SK-N-SH (cell line): ENCODE measurements around the gene FLT4.

Experiments used
- CTCF ChIP-seq: fragments of 200-600 bp; sonication (generic); IDR thresholded peaks from 2 replicates; pipeline ENCODE4 v1.6.1; 2017; ENCODE audit warnings: antibody characterized with exemption, mild to moderate bottlenecking, moderate library complexity
- ELF1 ChIP-seq: IDR thresholded peaks from 2 replicates; pipeline ENCODE4 v1.4.0; 2012
- EP300 ChIP-seq, 2 experiments: IDR thresholded peaks; 2 replicates each; pipeline versions ENCODE4 v1.4.0 to v1.6.1; 2012; ENCODE audit warnings: borderline replicate concordance in 1 of 2, low read depth in 1 of 2, low read length in 1 of 2
- EZH2phosphoT487 ChIP-seq: fragments of 200-600 bp; sonication (generic); IDR thresholded peaks from 2 replicates; pipeline ENCODE4 v1.6.1; 2017; ENCODE audit warnings: low read depth, mixed run types, mild to moderate bottlenecking, antibody characterized with exemption, moderate library complexity, borderline replicate concordance
- MAX ChIP-seq: IDR thresholded peaks from 2 replicates; pipeline ENCODE4 v1.4.0; 2012; ENCODE audit warnings: low read depth
- MEF2A ChIP-seq: IDR thresholded peaks from 2 replicates; pipeline ENCODE4 v1.4.0; 2012; ENCODE audit warnings: low read depth, borderline replicate concordance
- SIN3A ChIP-seq: IDR thresholded peaks from 2 replicates; pipeline ENCODE4 v1.6.1; 2012; ENCODE audit warnings: low read depth, mild to moderate bottlenecking, low read length, moderate library complexity, borderline replicate concordance
- TCF12 ChIP-seq: IDR thresholded peaks from 2 replicates; pipeline ENCODE4 v1.4.0; 2012
- USF1 ChIP-seq: IDR thresholded peaks from 2 replicates; pipeline ENCODE4 v1.4.0; 2012; ENCODE audit warnings: low read depth, borderline replicate concordance
- YY1 ChIP-seq: IDR thresholded peaks from 2 replicates; pipeline ENCODE4 v1.4.0; 2012; ENCODE audit warnings: low read depth, mild to moderate bottlenecking

GRCh38 chr5:180646289-180646962 is 3.0 kb downstream of the FLT4 start:
- TF ChIP-seq CTCF (no peak), MEF2A (no peak), SIN3A (no peak), TCF12 (no peak), EP300 (IDR thresholded peaks at IDR 0.05; ENCODE audit: borderline replicate concordance in 1 of 2, low read depth in 1 of 2, low read length in 1 of 2) (no peak), ELF1 (no peak), USF1 (no peak), EZH2phosphoT487 (no peak), YY1 (no peak), MAX (no peak)
